Mesendoderm (in vitro differentiated cells): ENCODE results near the gene TPCN1.

Experiments used
- DNase-seq: peaks from one replicate; pipeline ENCODE4 v3.0.0; 2013
- H2AK5ac ChIP-seq: 2 replicates; pipeline ENCODE4 v1.6.1; 2013; ENCODE audit warnings: low read length, inconsistent platforms
- H2BK120ac ChIP-seq: 2 replicates; pipeline ENCODE4 v1.6.1; 2013; ENCODE audit warnings: low read depth, mild to moderate bottlenecking, low read length, moderate library complexity, mixed read lengths
- H2BK15ac ChIP-seq: replicated peaks from 2 replicates; pipeline ENCODE4 v1.6.1; 2013; ENCODE audit warnings: low read depth, mild to moderate bottlenecking, moderate library complexity
- H2BK5ac ChIP-seq: 2 replicates; pipeline ENCODE4 v1.6.1; 2013; ENCODE audit warnings: low read length, inconsistent platforms
- H3K18ac ChIP-seq: 2 replicates; pipeline ENCODE4 v1.6.1; 2013; ENCODE audit warnings: mild to moderate bottlenecking, low read length, mixed read lengths
- H3K23ac ChIP-seq: one replicate; pipeline ENCODE4 v1.6.1; 2013; ENCODE audit warnings: low read length
- H3K27ac ChIP-seq: 2 replicates; pipeline ENCODE4 v1.5.1; 2013; ENCODE audit warnings: low read depth, mild to moderate bottlenecking, inconsistent platforms, low read length, moderate library complexity
- H3K27me3 ChIP-seq: 2 replicates; pipeline ENCODE4 v1.6.1; 2013; ENCODE audit warnings: low read length, control low read depth, mild to moderate bottlenecking, inconsistent platforms; ENCODE audit not compliant: insufficient read depth, poor library complexity
- H3K36me3 ChIP-seq: 2 replicates; pipeline ENCODE4 v1.6.1; 2013; ENCODE audit warnings: low read length, inconsistent platforms; ENCODE audit not compliant: control insufficient read depth, insufficient read depth
- H3K4ac ChIP-seq: one replicate; pipeline ENCODE4 v1.6.1; 2013; ENCODE audit warnings: low read depth, mild to moderate bottlenecking, low read length, moderate library complexity
- H3K4me1 ChIP-seq: 2 replicates; pipeline ENCODE4 v1.6.1; 2013; ENCODE audit warnings: low read depth, low read length, inconsistent platforms; ENCODE audit not compliant: control insufficient read depth
- H3K4me2 ChIP-seq: 2 replicates; pipeline ENCODE4 v1.6.1; 2013; ENCODE audit warnings: low read length
- H3K4me3 ChIP-seq: 2 replicates; pipeline ENCODE4 v1.5.1; 2013; ENCODE audit warnings: mild to moderate bottlenecking, low read length
- H3K56ac ChIP-seq: one replicate; pipeline ENCODE4 v1.6.1; 2013; ENCODE audit warnings: low read length
- H3K79me1 ChIP-seq: 2 replicates; pipeline ENCODE4 v1.6.1; 2013; ENCODE audit warnings: low read length, inconsistent platforms
- H3K79me2 ChIP-seq: 2 replicates; pipeline ENCODE4 v1.6.1; 2013; ENCODE audit warnings: mild to moderate bottlenecking, low read length; ENCODE audit not compliant: control insufficient read depth, insufficient read depth
- H3K9ac ChIP-seq: 2 replicates; pipeline ENCODE4 v1.6.1; 2013; ENCODE audit warnings: low read length, inconsistent platforms
- H4K5ac ChIP-seq: one replicate; pipeline ENCODE4 v1.6.1; 2013; ENCODE audit warnings: low read length
- H4K8ac ChIP-seq: one replicate; pipeline ENCODE4 v1.6.1; 2013; ENCODE audit warnings: low read depth, mild to moderate bottlenecking, control low read depth, low read length, moderate library complexity
- WGBS: extraction: QIAGEN DNeasy Blood & Tissue Kit; methylation state at CpG from one replicate; pipeline ENCODE4 v1.1.7; 2013; ENCODE audit warnings: low lambda C conversion rate, missing lambda C conversion rate; ENCODE audit not compliant: insufficient coverage; ENCODE audit errors: extremely low coverage; 5-methylcytosine and 5-hydroxymethylcytosine counted together

The TPCN1 gene

GRCh38 chr12:113244047-113244460 is 22.8 kb downstream of the TPCN1 start:
- no peak overlapping the region for H3K23ac ChIP-seq
- no peak overlapping the region for H3K56ac ChIP-seq
- no peak overlapping the region for H2BK5ac ChIP-seq
- no peak overlapping the region for H4K5ac ChIP-seq
- no peak overlapping the region for H3K18ac ChIP-seq
- no peak overlapping the region for H3K4me2 ChIP-seq
- H3K9ac ChIP-seq: no peak overlapping the region
- H3K4me3 ChIP-seq: no peak overlapping the region
- H3K4me1 ChIP-seq: peaks cover 11% of the 10 kb centered on the region
- no peak overlapping the region for H2BK120ac ChIP-seq
- no peaks in the 10 kb centered on the region for H3K36me3 ChIP-seq
- DNase-seq: no peak
- no peak overlapping the region for H3K27ac ChIP-seq
- no peaks in the 10 kb centered on the region for H3K79me1 ChIP-seq
- H2BK15ac ChIP-seq: no peak overlapping the region
- H2AK5ac ChIP-seq: no peak overlapping the region
- H3K4ac ChIP-seq: no peak overlapping the region
- no peaks in the 10 kb centered on the region for H3K79me2 ChIP-seq
- no CpG with 5 or more reads among the region's 5 CpGs for WGBS
- no peak overlapping the region for H4K8ac ChIP-seq
- no peaks in the 10 kb centered on the region for H3K27me3 ChIP-seq

GRCh38 chr12:113244478-113244958 is 23.3 kb downstream of the TPCN1 start:
- H3K18ac ChIP-seq: no peak overlapping the region
- no peak overlapping the region for H3K9ac ChIP-seq
- H3K79me1 ChIP-seq: no peaks in the 10 kb centered on the region
- H3K27ac ChIP-seq: peak overlapping the region; percentile 31
- no peak overlapping the region for H3K4me3 ChIP-seq
- H3K23ac ChIP-seq: no peak overlapping the region
- H3K79me2 ChIP-seq: no peaks in the 10 kb centered on the region
- no peak overlapping the region for H4K5ac ChIP-seq
- no peaks in the 10 kb centered on the region for H3K36me3 ChIP-seq
- no peak overlapping the region for H2BK120ac ChIP-seq
- H3K27me3 ChIP-seq: no peaks in the 10 kb centered on the region
- H3K56ac ChIP-seq: peak overlapping the region; percentile 25
- WGBS: no CpG with 5 or more reads among the region's 16 CpGs
- no peak overlapping the region for H2BK5ac ChIP-seq
- H3K4me2 ChIP-seq: no peak overlapping the region
- H4K8ac ChIP-seq: no peak overlapping the region
- H2AK5ac ChIP-seq: no peak overlapping the region
- DNase-seq: no peak
- no peak overlapping the region for H3K4ac ChIP-seq
- H2BK15ac ChIP-seq: no peak overlapping the region
- peaks cover 11% of the 10 kb centered on the region for H3K4me1 ChIP-seq

GRCh38 chr12:113245695-113246477 is 24.6 kb downstream of the TPCN1 start:
- H3K56ac ChIP-seq: peak overlapping the region; percentile 68
- H3K9ac ChIP-seq: peak overlapping the region; percentile 29
- no peaks in the 10 kb centered on the region for H3K27me3 ChIP-seq
- peak overlapping the region; percentile 2 for H3K4me2 ChIP-seq
- DNase-seq: peak; percentile 96
- WGBS: no CpG with 5 or more reads among the region's 19 CpGs
- no peak overlapping the region for H3K4me3 ChIP-seq
- H4K5ac ChIP-seq: no peak overlapping the region
- no peaks in the 10 kb centered on the region for H3K36me3 ChIP-seq
- H4K8ac ChIP-seq: no peak overlapping the region
- H3K23ac ChIP-seq: no peak overlapping the region
- H2BK15ac ChIP-seq: no peak overlapping the region
- H2BK120ac ChIP-seq: no peak overlapping the region
- H2BK5ac ChIP-seq: peak overlapping the region; percentile 51
- peak overlapping the region; percentile 25 for H3K4ac ChIP-seq
- peak overlapping the region; percentile 22 for H3K18ac ChIP-seq
- peak overlapping the region; percentile 59 for H3K27ac ChIP-seq
- H3K79me1 ChIP-seq: no peaks in the 10 kb centered on the region
- no peak overlapping the region for H2AK5ac ChIP-seq
- H3K79me2 ChIP-seq: no peaks in the 10 kb centered on the region
- peaks cover 11% of the 10 kb centered on the region for H3K4me1 ChIP-seq

DNA sequence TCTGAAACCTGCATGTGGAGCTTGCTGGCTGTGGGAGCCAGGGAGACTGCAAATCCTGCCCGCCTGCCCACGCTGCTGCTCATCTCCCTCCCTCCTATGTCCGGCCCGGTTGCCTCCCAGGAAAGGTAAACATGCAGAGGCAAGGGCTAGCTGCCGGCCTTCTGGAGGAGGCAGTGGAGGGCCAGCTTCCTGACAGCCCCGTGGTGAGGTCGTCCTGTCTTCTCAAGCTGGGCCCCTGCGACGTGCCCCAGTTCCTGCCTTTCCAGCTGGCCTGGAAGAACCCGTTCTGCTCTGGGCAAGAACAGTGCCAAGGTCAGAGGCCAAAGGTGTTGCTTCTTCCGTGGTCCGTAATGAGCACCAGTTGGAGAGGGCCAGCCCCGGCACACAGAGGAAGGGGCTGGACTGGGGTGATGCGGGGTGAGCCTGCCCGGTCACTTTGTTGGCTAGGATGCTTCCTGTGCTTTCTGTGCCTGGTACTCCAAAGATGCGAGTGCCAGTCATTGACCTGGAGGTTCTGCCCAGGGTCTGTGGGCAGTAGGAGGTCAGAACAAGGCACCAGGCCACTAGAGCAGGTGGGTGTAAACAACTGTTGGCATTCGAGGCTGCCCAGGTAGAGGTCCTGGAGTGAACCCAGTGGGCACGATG is 25.3 kb downstream of the TPCN1 start:
- Histone ChIP-seq H3K9ac (peak overlapping the region; percentile 29), H3K4me1 (peaks cover 11% of the 10 kb centered on the region), H2BK120ac (no peak overlapping the region), H3K4me2 (no peak overlapping the region), H2BK15ac (no peak overlapping the region), H4K5ac (no peak overlapping the region), H3K56ac (peak overlapping the region; percentile 68), H3K23ac (no peak overlapping the region), H3K18ac (no peak overlapping the region), H3K36me3 (no peaks in the 10 kb centered on the region), H3K27me3 (no peaks in the 10 kb centered on the region), H4K8ac (no peak overlapping the region), H3K79me1 (no peaks in the 10 kb centered on the region), H3K4me3 (no peak overlapping the region), H3K4ac (no peak overlapping the region), H3K79me2 (no peaks in the 10 kb centered on the region), H3K27ac (peak overlapping the region; percentile 59), H2BK5ac (peak overlapping the region; percentile 51), H2AK5ac (no peak overlapping the region)
- peak; percentile 60 for DNase-seq
- WGBS: no CpG with 5 or more reads among the region's 18 CpGs

GRCh38 chr12:113247123-113248050 is 26.1 kb downstream of the TPCN1 start:
- H3K27me3 ChIP-seq: no peaks in the 10 kb centered on the region
- DNase-seq: peak; percentile 50
- H3K56ac ChIP-seq: peak overlapping the region; percentile 68

More at GRCh38 chr12:113247123-113248050, 26.1 kb downstream of the TPCN1 start:
- Histone ChIP-seq H2BK5ac (no peak overlapping the region), H3K27ac (no peak overlapping the region), H3K18ac (no peak overlapping the region), H3K4me1 (peaks cover 11% of the 10 kb centered on the region), H3K79me2 (no peaks in the 10 kb centered on the region), H3K4me2 (no peak overlapping the region), H3K4ac (no peak overlapping the region), H4K8ac (no peak overlapping the region), H2AK5ac (no peak overlapping the region), H3K4me3 (no peak overlapping the region), H4K5ac (no peak overlapping the region), H3K36me3 (no peaks in the 10 kb centered on the region), H2BK15ac (no peak overlapping the region), H3K79me1 (no peaks in the 10 kb centered on the region), H2BK120ac (no peak overlapping the region), H3K23ac (no peak overlapping the region), H3K9ac (peak overlapping the region; percentile 15)
- no CpG with 5 or more reads among the region's 21 CpGs for WGBS
